ENCODE measurements around the gene SNW1.
"Not testable (repeated sequence)": the region's sequence is repeated elsewhere in the genome, so short reads cannot be mapped to it uniquely, and the experiment has no call there.

SNW1 gene

DNA sequence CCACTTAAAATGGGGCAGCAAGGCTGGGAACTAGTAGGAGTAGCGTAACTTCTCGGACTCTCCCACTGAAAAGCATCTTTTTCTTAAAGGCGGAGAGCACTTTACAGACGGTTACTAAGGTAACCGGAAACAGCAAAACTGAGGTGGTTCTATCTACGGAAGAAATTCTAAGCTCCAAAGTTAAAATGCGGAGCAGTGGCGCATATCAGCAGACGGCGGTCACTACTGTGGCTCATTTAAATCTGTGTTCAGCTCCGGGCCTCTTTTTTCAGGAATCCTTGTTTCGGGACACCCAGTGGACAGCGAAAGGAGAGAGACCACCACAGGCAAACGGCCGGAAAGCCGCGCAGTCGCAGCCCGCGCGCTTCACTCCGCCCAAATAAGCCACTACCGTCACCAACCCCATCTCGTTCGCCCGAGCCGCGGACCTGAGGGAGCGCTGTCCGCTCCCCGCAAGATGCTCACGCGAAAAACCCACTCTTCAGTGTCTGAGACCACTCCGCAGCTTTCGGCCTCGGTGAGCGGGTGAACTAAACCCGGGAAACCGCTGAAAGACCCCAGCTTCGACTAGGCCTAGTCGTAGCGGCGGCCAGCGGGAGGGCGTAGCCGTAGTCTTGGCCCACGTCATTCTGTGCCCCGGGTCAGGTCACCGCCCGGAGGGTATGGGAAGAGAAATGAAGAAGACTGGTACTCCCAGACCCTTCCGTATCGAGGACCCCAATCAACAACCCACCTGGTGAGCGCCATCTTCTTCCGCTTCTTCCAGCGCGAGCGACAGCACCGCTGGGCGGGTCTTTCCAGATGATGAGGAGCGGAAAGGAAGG is at the start of gene SNW1:
Gene SNW1, minus strand, starts transcription at position 776 of the 824 bp plus-strand sequence. Its CDS starts 29 bp downstream, at position 747.
- peak; percentile 93 for DNase-seq

DNA sequence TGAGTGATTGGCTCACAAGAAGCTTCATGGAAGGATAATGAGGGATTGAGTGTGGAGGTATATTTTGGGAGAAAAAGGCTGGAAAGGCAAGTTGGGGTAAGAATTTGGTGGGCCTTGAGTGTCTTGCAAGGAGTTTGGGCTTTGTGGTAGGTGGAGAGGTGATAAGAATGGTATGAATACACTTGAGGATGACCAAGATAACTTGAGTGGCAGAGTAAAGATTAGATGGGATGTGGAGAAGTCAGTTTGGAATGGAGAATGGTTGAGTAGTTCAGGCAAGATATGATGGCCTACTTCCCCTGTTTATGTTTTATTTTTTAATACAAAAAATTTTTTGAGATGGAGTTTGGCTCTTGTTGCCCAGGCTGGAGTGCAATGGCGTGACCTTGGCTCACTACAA is 48.1 kb upstream of the SNW1 start:
- DNase-seq, result no peak

DNA sequence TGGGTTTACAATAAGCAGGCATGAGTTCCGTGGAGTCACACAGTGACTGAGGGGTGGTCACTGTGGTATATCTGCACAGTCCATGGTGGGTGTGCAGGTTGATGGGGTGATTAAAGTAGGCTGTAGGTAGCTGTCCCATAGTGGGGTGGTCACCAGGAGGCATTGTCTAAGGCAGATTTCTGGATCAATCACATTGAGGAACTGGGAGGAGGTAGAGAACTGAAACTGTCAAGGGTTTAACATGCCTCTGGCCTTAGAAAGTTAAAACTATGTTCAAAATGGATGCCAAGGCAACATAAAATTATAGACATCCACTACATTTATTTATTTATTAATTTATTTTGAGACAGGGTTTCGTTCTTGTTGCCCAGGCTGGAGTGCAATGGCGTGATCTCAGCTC is 47.3 kb upstream of the SNW1 start:
- DNase-seq, result no peak

DNA sequence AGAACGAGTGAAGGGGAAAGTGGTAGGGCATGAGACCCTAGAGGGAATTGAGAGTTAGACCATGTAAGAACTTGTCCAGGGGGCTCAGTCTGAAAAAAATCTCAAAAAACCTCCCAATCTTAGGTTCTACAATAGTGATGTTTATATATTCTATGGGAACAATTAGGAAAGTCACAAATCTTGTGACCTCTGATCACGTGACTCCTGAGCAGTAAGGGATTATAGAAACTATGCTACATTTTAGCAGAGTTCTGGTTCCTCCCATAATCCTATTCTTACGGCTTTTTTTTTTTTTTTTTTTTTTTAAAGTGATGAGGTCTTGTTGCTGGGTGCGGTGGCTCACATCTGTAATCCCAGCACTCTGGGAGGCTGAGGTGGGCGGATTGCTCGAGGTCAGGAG is 44.8 kb upstream of the SNW1 start:
- no peak for DNase-seq

GRCh38 chr14:77804592-77804991 is 43.6 kb upstream of the SNW1 start:
- DNase-seq, result peak; percentile 24

DNA sequence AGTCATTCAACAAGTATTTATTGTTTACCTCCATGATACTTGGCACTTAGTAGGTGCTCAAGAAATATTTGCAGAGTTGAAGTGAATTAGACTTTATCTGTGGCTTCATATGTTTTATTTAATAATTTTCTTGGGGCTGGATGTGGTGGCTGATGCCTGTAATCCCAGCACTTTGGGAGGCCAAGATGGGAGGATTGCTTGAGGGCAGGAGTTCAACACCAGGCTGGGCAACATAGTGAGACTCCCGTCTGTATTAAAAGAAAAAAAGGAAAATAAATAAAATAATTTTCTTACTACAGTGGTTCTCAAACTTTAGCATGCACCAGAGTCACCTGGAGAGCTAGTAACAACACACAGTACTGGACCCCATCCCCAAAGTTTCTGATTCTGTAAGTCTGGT is 39.9 kb upstream of the SNW1 start:
- DNase-seq, result no peak

- peak; percentile 83 for DNase-seq
Observed at GRCh38 chr14:77799863-77800730, 39.1 kb upstream of the SNW1 start, which contains the start of gene ADCK1. Gene ADCK1, plus strand, starts transcription at chr14:77800109. Its CDS starts 18,870 bp downstream, at chr14:77818979.

DNA sequence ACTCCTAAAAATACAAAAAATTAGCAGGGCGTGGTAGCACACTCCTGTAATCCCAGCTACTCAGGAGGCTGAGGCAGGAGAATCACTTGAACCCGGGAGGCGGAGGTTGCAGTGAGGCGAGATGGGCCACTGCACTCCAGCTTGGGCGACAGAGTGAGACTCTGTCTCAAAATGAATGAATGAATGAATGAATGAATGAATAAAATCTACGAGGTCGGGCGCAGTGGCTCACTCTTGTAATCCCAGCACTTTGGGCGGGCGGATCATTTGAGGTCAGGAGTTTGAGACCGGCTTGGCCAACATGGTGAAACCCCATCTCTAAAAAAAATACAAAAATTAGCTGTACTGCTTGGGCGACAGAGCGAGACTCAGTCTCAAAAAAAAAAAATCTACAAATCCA is 38.5 kb upstream of the SNW1 start:
- DNase-seq, result not testable (repeated sequence)

GRCh38 chr14:77794357-77794756 is 33.4 kb upstream of the SNW1 start:
- DNase-seq, result no peak

GRCh38 chr14:77793255-77793654 is 32.3 kb upstream of the SNW1 start:
- not testable (repeated sequence) for DNase-seq

DNA sequence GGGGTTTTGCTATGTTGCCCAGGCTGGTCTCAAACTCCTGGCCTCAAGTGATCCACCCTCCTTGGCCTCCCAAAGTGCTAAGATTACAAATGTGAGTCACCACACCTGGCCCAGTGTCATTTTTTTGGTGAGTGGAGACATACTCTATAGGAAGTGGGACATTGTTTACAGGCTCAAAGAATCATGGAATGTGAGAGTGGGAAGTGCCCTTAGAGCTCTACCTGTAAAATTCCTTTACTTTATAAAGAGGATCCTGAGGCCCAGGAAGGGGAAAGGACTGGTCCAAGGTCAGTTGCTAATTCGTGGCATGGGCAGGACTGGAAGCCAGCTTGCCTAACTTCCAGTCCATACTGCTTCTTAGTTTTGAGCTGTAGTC is 30.3 kb upstream of the SNW1 start:
- DNase-seq, result no peak

GRCh38 chr14:77790566-77791224 is 29.7 kb upstream of the SNW1 start:
- no peak for DNase-seq

DNA sequence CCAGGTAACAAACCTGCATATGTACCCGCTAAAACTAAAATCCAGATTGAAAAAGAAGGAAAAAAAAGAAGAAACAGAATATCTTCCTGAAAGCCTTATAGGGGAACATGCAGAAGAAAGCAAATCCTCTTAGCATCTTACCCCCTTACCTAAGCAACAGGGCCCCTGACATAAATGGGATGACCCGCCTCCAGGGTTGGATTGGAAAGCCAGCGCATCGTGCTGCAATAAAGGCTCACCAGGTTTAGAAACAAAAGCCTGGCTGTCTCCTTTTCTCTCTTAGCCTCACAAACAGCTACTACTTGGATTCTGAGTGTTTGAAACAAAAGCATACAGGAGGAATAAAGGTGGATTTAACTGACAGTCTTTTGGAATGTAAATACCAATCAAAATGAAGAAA is 25.2 kb upstream of the SNW1 start:
- DNase-seq, result no peak

- DNase-seq, result no peak
Observed at GRCh38 chr14:77782202-77782601, 21.2 kb upstream of the SNW1 start.

- not testable (repeated sequence) for DNase-seq
Observed at GRCh38 chr14:77773966-77774365, 13.0 kb upstream of the SNW1 start.

DNA sequence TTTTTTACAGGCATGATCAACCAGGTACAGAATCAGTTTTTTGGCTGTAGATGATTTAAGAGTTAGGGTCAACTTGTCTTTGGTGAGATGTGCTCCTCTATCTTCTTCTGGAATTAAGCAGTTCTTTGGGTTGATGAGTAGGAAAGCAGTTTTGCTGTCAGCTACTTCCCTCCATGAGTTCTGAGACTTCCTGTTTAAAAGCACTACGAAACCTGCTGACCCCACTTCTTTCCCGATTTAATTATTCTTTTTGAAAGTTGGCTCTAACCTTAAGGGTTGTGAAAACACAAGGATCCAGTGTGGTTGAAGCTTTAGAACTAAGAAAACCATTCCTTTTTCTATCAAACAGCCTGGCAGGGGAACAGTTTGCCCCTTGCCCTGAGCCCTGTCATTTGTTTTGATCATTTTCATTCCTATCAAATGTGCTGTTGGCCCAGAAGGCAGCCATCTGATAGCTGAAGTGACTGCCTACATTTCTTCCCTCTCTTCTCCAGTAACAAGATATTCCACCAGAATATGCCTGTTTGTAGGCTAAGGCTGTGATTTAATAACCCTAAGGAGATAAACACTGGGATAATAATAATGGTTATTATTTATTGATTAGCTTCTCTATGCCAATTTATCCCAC is 7.6 kb upstream of the SNW1 start:
- DNase-seq, result not testable (repeated sequence)

DNA sequence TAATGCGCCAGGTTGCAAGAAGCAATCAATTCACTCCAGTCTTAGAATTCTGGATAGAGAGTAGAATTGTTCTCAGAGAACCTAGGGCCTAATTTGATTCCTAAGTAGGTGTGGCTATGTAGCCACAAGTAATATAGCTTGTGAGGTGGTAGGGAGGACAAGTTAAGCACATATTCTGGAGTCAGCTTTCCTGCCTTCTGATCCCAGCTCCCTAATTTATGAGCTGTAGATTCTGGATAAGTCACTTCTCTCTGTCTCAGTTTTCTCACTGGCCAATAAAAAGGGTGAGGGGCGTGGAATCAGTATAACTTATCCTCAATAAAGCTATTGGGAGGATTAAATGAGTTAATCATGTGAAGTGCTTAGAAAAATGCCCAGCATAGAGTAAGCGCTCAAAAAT is 3.0 kb upstream of the SNW1 start:
- no peak for DNase-seq

DNA sequence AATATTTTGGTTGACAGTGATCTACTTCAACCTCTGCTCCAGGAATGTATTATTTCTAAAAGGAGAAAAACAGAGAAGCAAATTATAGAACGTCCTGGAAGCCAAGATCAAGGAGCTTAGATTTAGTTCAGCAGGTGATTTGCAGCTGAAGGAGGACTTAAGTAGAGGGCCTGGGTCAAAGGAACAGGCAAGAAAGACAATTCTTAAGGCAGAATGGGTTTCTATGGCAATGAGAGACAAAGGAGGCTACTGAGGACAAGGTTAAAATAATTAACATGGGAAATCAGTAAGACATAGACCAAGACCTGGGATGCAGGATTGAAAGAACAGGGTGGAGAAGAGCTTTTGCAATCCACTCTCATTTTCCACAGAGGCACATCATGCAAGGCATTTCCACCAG is 2.4 kb upstream of the SNW1 start:
- no peak for DNase-seq

- DNase-seq, result peak; percentile 50
Observed at GRCh38 chr14:77761205-77761931, 412 bp upstream of the SNW1 start.

DNA sequence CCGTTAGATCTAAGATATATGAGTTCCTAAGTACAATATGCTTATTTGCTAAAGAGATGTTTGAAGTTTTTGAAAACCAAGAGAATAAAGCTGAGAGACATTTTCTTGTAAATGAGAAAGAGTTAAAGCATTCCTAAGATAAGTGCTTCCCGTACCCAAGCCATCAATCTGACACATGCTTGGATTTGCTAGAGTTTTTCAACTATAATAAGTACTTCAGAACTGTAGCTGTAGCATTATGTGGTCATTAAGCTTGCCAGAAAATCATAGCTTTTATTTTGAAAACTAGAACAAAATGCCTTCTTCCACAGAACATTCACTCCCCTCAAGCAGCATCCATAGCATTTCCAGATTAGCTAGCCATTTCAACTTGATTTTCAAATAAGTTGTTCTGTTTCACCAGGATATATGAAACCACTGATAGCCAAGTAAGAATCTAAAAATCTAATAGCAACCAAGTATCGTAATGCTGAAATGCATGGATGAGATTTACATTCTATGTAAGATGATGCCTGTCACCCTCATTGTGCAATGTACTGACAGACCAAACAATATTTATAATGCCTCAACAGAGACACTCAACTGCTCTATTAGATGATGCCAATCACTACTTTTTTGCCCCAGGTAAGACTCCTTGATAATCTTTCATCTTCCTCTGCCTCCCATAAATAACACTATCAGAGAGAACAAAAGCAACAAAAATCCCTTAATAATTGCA is 8.0 kb downstream of the SNW1 start:
- no peak for DNase-seq

GRCh38 chr14:77752266-77752665 is 8.7 kb downstream of the SNW1 start:
- no peak for DNase-seq

Data from EL (cell line).